SU-DHL-6 (cell line): Measurements from ENCODE around the gene PDPK1.

Source experiments
- H2AFZ ChIP-seq: fragments of 200-600 bp; sonication (generic); 2 replicates; pipeline ENCODE4 v1.6.1; 2014; ENCODE audit warnings: low read depth, mild to moderate bottlenecking, moderate library complexity, mixed read lengths, antibody characterized with exemption, low read length; ENCODE audit not compliant: severe bottlenecking
- H3F3A ChIP-seq: fragments of 200-600 bp; shearing (Covaris generic); 2 replicates; pipeline ENCODE4 v1.6.0; 2016; ENCODE audit warnings: antibody characterized with exemption, mild to moderate bottlenecking; ENCODE audit not compliant: insufficient read depth
- H3K27ac ChIP-seq: fragments of 200-600 bp; sonication (generic); 2 replicates; pipeline ENCODE4 v1.5.1; 2016; ENCODE audit warnings: low read depth, mild to moderate bottlenecking, low read length, moderate library complexity, mixed read lengths
- H3K27me3 ChIP-seq: fragments of 200-600 bp; sonication (generic), shearing (Covaris generic); 2 replicates; pipeline ENCODE4 v1.6.0; 2014; ENCODE audit warnings: mild to moderate bottlenecking, low read length
- H3K36me3 ChIP-seq: fragments of 200-600 bp; sonication (generic); 2 replicates; pipeline ENCODE4 v1.6.1; 2014; ENCODE audit warnings: mild to moderate bottlenecking, low read length, mixed read lengths
- H3K4me2 ChIP-seq: fragments of 300-600, 200-600 bp; shearing (Covaris generic), sonication (generic); 2 replicates; pipeline ENCODE4 v1.6.0; 2014; ENCODE audit warnings: low read length, low read depth, mild to moderate bottlenecking; ENCODE audit not compliant: poor library complexity, severe bottlenecking
- H3K4me3 ChIP-seq: fragments of 200-600 bp; sonication (generic); 2 replicates; pipeline ENCODE4 v1.5.1; 2014; ENCODE audit warnings: antibody characterized with exemption, low read length, mild to moderate bottlenecking, mixed read lengths; ENCODE audit not compliant: insufficient read depth, poor library complexity, severe bottlenecking
- H3K79me2 ChIP-seq: fragments of 200-600 bp; sonication (generic); 2 replicates; pipeline ENCODE4 v1.6.1; 2014; ENCODE audit warnings: mild to moderate bottlenecking, low read length, moderate library complexity; ENCODE audit not compliant: insufficient read depth
- H3K9ac ChIP-seq: fragments of 200-600 bp; sonication (generic); 2 replicates; pipeline ENCODE4 v1.7.0; 2014; ENCODE audit warnings: mild to moderate bottlenecking, low read length
- H3K9me2 ChIP-seq: fragments of 200-600 bp; sonication (generic); replicated peaks from 2 replicates; pipeline ENCODE4 v1.6.1; 2014; ENCODE audit warnings: low read length; ENCODE audit not compliant: insufficient read depth
- H3K9me3 ChIP-seq: fragments of 200-600 bp; sonication (generic); 2 replicates; pipeline ENCODE4 v1.6.1; 2014; ENCODE audit warnings: low read length, mixed read lengths; ENCODE audit not compliant: insufficient read depth
- H4K20me1 ChIP-seq: fragments of 200-600 bp; sonication (generic); 2 replicates; pipeline ENCODE4 v1.6.1; 2014; ENCODE audit warnings: low read depth, mild to moderate bottlenecking, antibody characterized with exemption, low read length, moderate library complexity, mixed read lengths
- EZH2phosphoT487 ChIP-seq: fragments of 200-600 bp; sonication (generic), shearing (Covaris generic); conservative IDR thresholded peaks from 2 replicates; pipeline ENCODE4 v1.6.1; 2018; ENCODE audit warnings: mild to moderate bottlenecking, antibody characterized with exemption, low read length, moderate library complexity, mixed read lengths
- TF ChIP-seq, protein P1 (sequence below): fragments of 200-600 bp; sonication (generic); IDR thresholded peaks from one replicate; pipeline ENCODE4 v1.5.1; 2017; ENCODE audit warnings: antibody characterized with exemption, mild to moderate bottlenecking, low read length, moderate library complexity; ENCODE audit not compliant: insufficient read depth, poor library complexity, severe bottlenecking

PDPK1 gene

DNA sequence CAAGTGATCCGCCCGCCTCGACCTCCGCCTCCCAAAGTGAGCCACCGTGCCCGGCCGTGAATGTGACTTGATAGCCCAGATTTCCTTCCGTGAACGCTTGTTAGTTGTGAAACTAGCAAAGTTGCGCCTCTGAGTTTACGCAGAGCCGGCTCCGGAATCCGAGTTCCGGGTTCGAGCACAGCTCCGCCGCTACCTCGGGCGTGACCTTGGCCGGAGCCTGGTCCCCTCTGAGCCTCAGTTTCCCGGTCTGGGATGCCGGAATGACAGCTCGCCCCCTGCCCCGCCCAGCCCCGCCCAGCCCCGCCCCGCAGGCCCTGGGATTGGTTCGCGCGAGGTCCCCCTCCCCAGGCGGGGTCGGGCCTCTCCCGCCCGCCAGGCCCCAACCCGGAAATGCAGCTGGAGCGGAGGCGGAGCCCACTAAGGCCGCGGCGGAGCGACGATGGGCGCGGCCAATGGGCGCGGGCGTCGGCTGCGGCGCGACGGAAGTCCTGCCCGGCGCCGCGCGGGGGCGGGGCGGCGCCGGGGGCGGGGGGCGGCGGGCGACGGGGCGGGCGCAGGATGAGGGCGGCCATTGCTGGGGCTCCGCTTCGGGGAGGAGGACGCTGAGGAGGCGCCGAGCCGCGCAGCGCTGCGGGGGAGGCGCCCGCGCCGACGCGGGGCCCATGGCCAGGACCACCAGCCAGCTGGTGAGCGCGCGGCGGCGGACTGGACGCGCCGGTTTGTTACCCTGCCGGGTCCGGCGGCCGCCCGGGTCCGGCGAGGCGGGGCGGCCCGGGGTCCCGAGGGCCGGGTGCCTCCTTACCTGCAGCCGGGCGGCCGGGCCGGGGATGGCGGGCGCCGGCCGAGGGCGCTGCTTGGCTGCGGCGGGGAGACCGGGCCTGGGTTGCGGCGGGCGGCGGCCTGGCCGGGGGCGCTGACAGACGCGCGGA lies at the start of gene PDPK1:
PDPK1 (plus strand) TSS at position 571 of the 929 bp plus-strand sequence; CDS start at position 663, 92 bp downstream.
- H3K27ac ChIP-seq = no peak within 1 kb of the TSS

DNA sequence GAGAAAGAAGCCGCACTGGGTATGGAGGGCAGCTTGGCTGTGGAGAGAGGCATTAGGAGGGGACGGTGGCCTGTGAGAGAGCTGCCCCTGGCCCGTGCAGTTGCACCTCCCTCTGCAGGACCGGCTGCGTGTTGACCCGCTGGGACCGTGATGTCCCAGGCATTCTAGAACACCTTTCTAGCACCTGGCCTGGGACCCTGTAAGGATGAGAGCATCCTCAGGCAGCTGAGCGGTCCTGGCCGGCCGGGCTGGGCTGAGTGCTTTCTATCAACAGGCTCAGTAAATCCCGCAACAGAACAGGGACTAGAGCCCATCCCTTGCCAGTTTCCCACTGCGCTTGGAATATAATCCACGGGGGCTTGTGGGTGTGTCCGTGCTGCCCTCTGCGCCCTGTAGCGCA lies 48.2 kb upstream of the PDPK1 start:
- no peak overlapping the region for H3K9ac ChIP-seq
- H3K9me3 ChIP-seq = no peaks in the 10 kb centered on the region
- no peaks in the 10 kb centered on the region for H3K27me3 ChIP-seq
- H2AFZ ChIP-seq = no peak overlapping the region
- H4K20me1 ChIP-seq = no peaks in the 10 kb centered on the region
- H3K36me3 ChIP-seq = no peaks in the 10 kb centered on the region
- no peak overlapping the region for H3K27ac ChIP-seq
- no peak overlapping the region for H3K4me2 ChIP-seq
- H3K79me2 ChIP-seq = no peaks in the 10 kb centered on the region; the same call in 1 of the 2 replicates
- TF ChIP-seq, protein P1, sequence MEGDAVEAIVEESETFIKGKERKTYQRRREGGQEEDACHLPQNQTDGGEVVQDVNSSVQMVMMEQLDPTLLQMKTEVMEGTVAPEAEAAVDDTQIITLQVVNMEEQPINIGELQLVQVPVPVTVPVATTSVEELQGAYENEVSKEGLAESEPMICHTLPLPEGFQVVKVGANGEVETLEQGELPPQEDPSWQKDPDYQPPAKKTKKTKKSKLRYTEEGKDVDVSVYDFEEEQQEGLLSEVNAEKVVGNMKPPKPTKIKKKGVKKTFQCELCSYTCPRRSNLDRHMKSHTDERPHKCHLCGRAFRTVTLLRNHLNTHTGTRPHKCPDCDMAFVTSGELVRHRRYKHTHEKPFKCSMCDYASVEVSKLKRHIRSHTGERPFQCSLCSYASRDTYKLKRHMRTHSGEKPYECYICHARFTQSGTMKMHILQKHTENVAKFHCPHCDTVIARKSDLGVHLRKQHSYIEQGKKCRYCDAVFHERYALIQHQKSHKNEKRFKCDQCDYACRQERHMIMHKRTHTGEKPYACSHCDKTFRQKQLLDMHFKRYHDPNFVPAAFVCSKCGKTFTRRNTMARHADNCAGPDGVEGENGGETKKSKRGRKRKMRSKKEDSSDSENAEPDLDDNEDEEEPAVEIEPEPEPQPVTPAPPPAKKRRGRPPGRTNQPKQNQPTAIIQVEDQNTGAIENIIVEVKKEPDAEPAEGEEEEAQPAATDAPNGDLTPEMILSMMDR = no peak
- no peak for TF ChIP-seq EZH2phosphoT487
- H3K4me3 ChIP-seq = no peak overlapping the region
- no peaks in the 10 kb centered on the region for H3F3A ChIP-seq
- no peaks in the 10 kb centered on the region for H3K9me2 ChIP-seq

More for the DNA sequence above, at the start of gene PDPK1:
- Histone ChIP-seq H4K20me1 (no peaks in the 10 kb centered on the region), H3K27me3 (no peaks in the 10 kb centered on the region), H3K9me2 (no peaks in the 10 kb centered on the region), H3K4me2 (peak within 1 kb of the TSS; percentile 89), H3K4me3 (peak within 1 kb of the TSS; percentile 93), H3K36me3 (no peaks in the 10 kb centered on the region), H3K9ac (peak within 1 kb of the TSS; percentile 67), H2AFZ (peak within 1 kb of the TSS; percentile 88), H3K9me3 (no peaks in the 10 kb centered on the region), H3K79me2 (peaks cover 27% of the 10 kb centered on the region), H3F3A (0 out of 2 replicates have a peak, but pooled peaks cover 3% of the 10 kb centered on the region)
- TF ChIP-seq EZH2phosphoT487 = no peak
- TF ChIP-seq, protein P1 = no peak

DNA sequence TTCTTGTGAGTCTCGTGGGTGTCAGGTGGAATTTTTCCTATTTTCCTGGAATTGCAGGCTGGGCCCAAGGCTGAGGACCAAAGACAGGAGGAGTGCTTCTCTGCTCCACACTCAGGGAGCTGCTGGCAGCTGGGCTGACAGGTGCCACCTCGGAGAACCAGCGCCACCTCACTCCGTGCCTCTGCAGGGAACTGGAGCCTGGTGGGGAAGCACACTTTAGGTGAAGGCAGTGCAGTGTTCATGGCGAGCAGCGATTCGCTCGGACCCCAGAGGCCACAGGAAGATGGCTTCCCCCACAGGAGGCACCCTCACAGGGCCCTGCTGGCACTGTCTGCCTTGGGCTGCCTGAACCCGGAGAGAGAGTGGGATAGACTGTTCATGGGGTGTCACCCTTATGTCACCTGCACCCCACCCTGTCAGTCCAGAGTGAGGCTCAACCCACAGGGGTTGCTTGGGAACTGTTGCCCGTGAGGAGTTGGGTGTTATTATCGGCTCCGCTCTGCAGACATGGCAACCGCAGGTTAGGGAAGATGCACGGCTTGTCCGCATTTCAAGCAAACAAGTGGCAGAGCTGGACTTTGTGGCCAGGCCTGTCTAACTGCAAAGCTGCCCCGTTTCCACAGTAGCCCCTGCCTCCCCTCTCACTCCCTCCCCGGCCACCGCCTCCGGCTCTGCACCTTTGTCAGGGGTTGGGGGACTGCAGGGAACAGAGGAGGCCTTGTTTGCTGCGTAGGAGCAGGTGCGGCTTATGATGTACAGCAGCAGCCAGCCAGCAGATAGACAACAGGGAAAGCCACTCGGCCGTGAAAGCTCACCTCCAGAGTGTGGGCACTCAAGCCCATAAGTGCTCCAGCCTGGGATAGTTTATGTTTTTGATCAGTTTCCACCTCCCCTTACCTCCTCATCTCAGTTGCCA lies 47.4 kb upstream of the PDPK1 start:
- Histone ChIP-seq H4K20me1 (no peaks in the 10 kb centered on the region), H3K79me2 (no peaks in the 10 kb centered on the region; the same call in 1 of the 2 replicates), H3K4me2 (no peak overlapping the region), H3K27me3 (no peaks in the 10 kb centered on the region), H3K4me3 (no peak overlapping the region), H3K9ac (no peak overlapping the region), H3K9me2 (no peaks in the 10 kb centered on the region), H3K9me3 (no peaks in the 10 kb centered on the region), H3K27ac (no peak overlapping the region), H3K36me3 (no peaks in the 10 kb centered on the region), H2AFZ (no peak overlapping the region), H3F3A (no peaks in the 10 kb centered on the region)
- no peak for TF ChIP-seq EZH2phosphoT487
- TF ChIP-seq, protein P1 = no peak
